HL-60/S4 (cell line): Measurements from ENCODE around the gene SLC34A2.
"Not testable (repeated sequence)": the region's sequence is repeated elsewhere in the genome, so short reads cannot be mapped to it uniquely, and the experiment has no call there.

Source experiments
- in situ Hi-C: fragments of 300-500 bp; cut with MboI; formaldehyde crosslinking; loops from 2 replicates; pipeline ENCODE4 v1.14.3; 2022; ENCODE audit warnings: low sequenced_read_pairs

SLC34A2 gene

GRCh38 chr4:25661441-25661840, 5.8 kb downstream of the SLC34A2 start:
- in situ Hi-C loops = not testable (repeated sequence)

DNA sequence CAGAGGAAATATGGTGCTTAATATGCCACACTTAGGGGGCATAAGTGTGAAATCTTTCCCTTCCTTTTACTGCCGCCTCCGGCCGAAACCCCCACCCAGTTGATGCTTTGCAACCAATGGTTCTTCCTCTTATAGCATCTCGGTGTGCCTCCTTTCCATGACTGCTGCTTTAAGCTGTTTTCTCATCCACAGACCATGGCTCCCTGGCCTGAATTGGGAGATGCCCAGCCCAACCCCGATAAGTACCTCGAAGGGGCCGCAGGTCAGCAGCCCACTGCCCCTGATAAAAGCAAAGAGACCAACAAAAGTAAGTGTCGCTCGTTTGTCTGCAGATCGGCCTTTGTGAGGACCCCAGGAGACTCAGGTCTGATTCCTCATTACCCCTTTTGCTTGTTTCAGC, 6.7 kb downstream of the SLC34A2 start:
- in situ Hi-C loops = no loop called here

- in situ Hi-C loops = no loop called here
Measured at GRCh38 chr4:25663781-25664180, 8.1 kb downstream of the SLC34A2 start.

GRCh38 chr4:25666031-25666630, 10.5 kb downstream of the SLC34A2 start:
- in situ Hi-C loops = no loop called here

DNA sequence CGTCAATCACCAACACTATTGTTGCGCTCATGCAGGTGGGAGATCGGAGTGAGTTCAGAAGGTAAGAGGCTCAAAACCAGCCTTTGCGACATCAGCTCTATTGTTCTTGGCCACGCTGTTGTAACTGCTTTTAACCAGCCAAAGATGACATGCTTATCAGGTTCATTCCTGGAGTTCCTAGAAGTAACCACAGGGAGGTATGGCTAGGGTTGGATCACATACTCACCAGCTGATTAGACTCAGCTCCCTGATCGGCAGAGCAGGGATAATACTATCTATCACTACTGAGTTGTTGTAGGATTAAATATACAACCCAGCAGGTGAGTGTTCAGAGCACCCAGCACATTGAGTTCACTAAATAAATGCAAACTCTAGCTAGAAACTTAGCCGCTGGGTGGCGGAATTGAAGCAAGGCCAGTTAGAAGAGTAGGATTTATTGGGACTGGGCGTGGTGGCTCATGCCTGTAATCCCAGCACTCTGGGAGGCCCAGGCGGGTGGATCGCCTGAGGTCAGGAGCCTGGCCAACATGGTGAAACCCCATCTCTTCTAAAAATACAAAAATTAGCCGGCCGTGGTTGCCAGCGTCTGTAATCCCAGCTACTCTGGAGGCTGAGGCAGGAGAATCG, 12.4 kb downstream of the SLC34A2 start:
- in situ Hi-C loops = no loop called here

DNA sequence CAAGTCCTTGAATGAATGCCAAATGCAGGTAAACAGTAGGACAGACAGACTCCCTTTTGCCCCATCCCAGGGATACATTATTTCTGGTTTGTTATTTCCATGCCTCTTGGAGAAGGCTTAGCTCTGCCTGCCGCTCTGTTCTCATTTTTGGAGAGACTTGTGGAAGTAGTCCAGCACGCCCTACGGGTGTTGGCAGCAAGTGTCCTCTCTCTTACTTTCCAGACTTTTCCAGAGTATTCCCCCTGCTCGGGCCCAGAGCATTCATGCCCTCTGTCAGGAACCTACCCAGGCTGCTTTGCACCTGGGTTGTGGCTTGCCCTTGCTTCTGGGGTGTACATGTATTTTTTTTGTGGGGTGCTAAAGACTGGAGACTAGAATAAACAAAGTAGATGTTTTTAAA, 15.3 kb downstream of the SLC34A2 start:
- in situ Hi-C loops = no loop called here

GRCh38 chr4:25672756-25673155, 17.1 kb downstream of the SLC34A2 start:
- in situ Hi-C loops = no loop called here

DNA sequence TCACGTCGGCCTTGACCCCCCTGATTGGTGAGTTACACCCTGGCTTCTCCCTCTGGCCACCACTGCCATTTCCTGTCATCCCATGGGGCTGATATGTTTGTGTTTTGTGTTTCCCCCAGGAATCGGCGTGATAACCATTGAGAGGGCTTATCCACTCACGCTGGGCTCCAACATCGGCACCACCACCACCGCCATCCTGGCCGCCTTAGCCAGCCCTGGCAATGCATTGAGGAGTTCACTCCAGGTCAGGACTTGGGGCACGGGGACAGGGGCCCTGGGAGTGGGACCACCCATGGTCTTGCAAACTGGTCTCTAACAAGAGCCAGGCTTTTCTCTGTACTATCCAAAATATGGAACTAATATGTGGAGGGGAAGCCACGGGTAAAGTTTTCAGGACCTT, 18.7 kb downstream of the SLC34A2 start:
- in situ Hi-C loops = no loop called here

- in situ Hi-C loops = no loop called here
Measured at GRCh38 chr4:25676221-25676620, 20.6 kb downstream of the SLC34A2 start.

- in situ Hi-C loops = no loop called here
Measured at GRCh38 chr4:25677157-25677556, 21.5 kb downstream of the SLC34A2 start.

DNA sequence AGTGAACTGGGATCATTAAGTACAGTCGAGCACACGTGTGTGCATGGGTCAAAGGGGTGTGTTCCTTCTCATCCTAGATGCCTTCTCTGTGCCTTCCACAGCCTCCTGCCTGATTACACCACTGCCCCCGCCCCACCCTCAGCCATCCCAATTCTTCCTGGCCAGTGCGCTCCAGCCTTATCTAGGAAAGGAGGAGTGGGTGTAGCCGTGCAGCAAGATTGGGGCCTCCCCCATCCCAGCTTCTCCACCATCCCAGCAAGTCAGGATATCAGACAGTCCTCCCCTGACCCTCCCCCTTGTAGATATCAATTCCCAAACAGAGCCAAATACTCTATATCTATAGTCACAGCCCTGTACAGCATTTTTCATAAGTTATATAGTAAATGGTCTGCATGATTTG, 22.3 kb downstream of the SLC34A2 start:
- in situ Hi-C loops = no loop called here

- in situ Hi-C loops = no loop called here
Measured at GRCh38 chr4:25687773-25688172, 32.1 kb downstream of the SLC34A2 start.

DNA sequence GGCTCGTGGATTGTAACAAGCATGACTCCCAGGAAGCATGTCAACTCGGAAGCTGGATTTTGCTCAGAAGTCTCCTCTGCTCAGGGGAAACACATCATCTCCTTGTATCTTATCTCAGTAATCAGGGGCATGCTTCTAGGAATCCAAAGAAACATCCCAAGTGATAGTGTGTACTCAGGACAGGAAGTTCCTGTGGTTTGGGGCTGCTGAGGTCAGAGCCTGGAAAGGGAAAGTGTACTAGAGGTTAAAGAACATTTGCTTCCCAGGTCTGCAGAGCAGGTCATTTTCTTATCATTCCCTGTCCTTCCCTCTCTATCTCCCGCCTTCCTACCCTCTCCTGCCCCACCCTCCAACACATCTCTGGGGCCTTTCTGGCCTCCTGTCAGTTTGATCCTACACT, 38.8 kb downstream of the SLC34A2 start:
- in situ Hi-C loops = no loop called here

- in situ Hi-C loops = no loop called here
Measured at GRCh38 chr4:25696409-25696808, 40.8 kb downstream of the SLC34A2 start.

DNA sequence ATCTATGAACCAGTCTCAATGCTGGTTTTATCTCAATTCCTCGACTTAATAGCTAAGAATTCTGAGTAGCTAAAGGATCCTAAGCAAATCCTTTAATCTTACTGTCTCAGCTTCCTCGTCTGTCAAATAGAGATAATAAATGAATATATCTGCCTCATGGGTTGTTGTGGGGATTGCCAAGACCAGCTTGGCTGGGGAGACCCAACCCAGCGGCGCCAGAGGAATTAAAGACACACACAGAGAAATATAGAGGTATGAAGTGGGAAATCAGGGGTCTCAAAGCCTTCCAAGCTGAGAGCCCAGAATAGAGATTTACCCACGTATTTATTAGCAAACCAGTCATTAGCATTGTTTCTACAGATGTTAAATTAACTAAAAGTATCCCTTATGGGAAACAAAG, 41.9 kb downstream of the SLC34A2 start:
- in situ Hi-C loops = no loop called here

- in situ Hi-C loops = no loop called here
Measured at GRCh38 chr4:25700661-25701060, 45.0 kb downstream of the SLC34A2 start.

DNA sequence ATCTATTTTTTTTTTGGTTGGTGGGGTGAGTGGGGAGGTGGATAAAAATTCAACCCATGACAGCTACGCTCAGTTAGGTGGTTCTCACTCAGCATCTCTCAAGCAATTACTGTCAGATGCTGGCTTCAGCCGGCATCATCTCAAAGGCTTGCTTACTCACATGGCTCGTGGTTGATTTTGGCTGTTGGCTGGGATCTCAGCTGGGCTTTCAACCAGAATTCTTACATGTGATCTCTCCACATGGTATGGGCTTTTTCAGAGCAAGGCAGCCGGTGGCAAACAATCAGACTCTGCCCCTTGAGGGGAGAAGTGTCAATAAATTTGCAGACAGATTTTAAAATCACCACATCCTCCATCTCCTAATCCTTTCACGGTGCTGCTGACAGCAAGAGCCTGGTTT, 47.2 kb downstream of the SLC34A2 start:
- in situ Hi-C loops = no loop called here

DNA sequence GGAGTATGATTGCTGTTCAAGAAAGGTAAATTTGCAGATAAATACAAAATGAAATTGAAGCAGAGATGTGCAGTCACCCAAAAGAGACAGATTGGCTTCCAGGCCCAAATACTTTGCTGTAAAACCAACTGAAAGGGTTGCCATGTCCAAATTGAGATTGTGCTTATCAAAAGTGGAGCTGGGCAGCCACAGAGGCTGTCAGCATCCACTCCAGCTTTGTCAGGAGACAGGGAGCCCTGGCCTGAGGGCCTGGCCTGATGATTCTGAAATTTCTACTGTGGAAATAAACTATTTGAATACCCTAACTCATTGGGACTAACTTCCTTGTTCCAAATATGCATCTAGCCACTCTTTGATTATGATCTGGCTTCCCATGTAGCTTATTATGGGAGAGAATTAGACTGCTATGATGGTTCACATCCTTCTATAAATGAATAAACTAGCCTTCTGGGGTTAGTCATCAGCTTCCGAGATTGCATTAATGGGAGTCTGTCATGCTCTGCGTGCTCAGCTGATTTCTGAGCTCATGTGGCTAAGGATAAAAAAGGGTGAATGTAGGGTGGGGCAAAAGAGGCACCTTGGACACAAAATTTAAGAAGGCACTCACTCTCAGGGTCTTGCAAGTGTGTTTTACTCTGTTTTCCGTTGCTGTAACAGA, 48.2 kb downstream of the SLC34A2 start:
- in situ Hi-C loops = no loop called here

- in situ Hi-C loops = no loop called here
Measured at GRCh38 chr4:25704516-25704915, 48.9 kb downstream of the SLC34A2 start.

DNA sequence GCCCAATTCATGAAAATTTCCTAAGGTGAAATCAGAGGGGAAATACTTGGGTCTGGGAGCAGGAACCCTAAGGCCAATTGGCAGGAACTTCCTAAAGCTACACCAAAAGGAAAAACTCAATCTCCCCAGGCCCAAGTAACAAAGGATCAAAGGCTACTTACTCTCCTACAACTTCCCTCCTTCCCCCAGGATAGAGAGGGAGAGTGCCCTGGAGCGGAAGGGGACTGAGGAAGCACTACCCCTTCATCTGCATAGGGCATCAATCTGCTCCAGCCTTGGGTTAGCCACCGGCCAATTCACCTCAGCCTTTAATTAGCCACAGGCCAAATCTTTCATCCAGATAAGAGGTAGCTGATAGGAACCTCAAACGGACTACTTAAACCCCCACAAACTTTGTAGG, 55.0 kb downstream of the SLC34A2 start:
- in situ Hi-C loops = no loop called here

DNA sequence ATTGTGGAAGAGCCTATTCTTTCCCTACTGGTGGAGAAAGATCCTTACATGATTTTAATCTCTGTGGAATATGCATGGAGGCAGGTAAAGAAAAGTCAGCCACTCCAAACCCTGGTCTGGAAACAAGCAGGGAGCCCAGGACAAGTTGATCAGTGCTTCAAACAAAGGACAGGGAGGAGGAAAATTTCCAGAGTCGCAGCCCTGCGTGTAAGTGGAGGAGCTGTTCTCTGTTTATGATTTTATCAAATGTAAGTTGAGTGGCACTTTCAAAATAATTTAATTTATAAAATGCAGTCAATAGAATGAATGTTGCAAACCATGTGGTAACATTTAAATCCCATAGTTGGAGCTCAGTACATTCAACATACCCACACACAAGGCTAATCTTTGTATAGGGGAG, 57.0 kb downstream of the SLC34A2 start:
- in situ Hi-C loops = no loop called here

DNA sequence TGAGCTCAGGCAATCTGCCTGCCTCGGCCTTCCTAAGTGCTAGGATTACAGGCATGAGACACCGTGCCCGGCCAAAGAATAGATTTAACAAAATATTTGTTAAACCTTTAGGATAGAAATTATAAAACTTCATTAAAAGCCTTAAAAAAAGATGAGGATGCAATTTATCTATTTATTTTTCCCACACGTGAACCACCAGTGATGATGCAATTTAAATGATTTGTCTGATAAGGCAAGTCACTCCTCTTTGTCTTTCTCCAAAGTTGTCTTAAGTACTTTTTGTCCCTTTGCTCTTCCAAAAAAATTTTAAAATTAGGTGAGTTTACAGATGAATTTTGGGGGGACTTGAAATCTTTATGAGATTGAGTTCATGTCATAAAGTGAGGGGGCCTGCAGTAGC, 58.2 kb downstream of the SLC34A2 start:
- in situ Hi-C loops = no loop called here

GRCh38 chr4:25722964-25723363, 67.3 kb downstream of the SLC34A2 start:
- in situ Hi-C loops = no loop called here
